RWPE2 (cell line): ENCODE data around the gene WDR1.
A peak's percentile ranks its signal among the peaks of the same experiment; 100 is the strongest.

ENCODE experiments used
- ATAC-seq: fragments of 200-7000 bp; cut with Tn5 transposase; 3 replicates; pipeline ENCODE4 v1.9.1; 2021; ENCODE audit warnings: low read depth
- DNase-seq: peaks from one replicate; pipeline ENCODE4 v3.0.0-alpha.2; 2020; ENCODE audit warnings: low spot score
- H3K27ac ChIP-seq: fragments of 450-650 bp; 2 replicates; pipeline ENCODE4 v1.5.1; 2017; ENCODE audit warnings: mild to moderate bottlenecking; ENCODE audit not compliant: poor library complexity, severe bottlenecking
- H3K27me3 ChIP-seq: fragments of 250-450 bp; sonication (Bioruptor Pico); 2 replicates; pipeline ENCODE4 v1.5.1; 2021; ENCODE audit warnings: mild to moderate bottlenecking, moderate library complexity; ENCODE audit not compliant: insufficient read depth, poor library complexity, severe bottlenecking
- H3K36me3 ChIP-seq: fragments of 250-450 bp; sonication (Bioruptor Pico); 2 replicates; pipeline ENCODE4 v1.5.1; 2020; ENCODE audit warnings: low read depth, mild to moderate bottlenecking, moderate library complexity
- H3K4me1 ChIP-seq: fragments of 250-450 bp; sonication (Bioruptor Pico); 2 replicates; pipeline ENCODE4 v1.5.1; 2021; ENCODE audit warnings: mild to moderate bottlenecking, moderate library complexity; ENCODE audit not compliant: insufficient read depth, poor library complexity, severe bottlenecking
- H3K4me3 ChIP-seq: fragments of 250-450 bp; sonication (Bioruptor Pico); 2 replicates; pipeline ENCODE4 v1.5.1; 2021; ENCODE audit warnings: mild to moderate bottlenecking, moderate library complexity; ENCODE audit not compliant: severe bottlenecking
- H3K9me3 ChIP-seq: fragments of 250-450 bp; sonication (Bioruptor Pico); 2 replicates; pipeline ENCODE4 v1.5.1; 2021; ENCODE audit warnings: mild to moderate bottlenecking, moderate library complexity; ENCODE audit not compliant: severe bottlenecking
- TF ChIP-seq, protein P1 (sequence below): fragments of 450-650 bp; IDR thresholded peaks from one replicate; pipeline ENCODE4 v1.5.1; 2017; ENCODE audit warnings: mild to moderate bottlenecking, moderate library complexity; ENCODE audit not compliant: poor library complexity, severe bottlenecking

WDR1 gene

DNA sequence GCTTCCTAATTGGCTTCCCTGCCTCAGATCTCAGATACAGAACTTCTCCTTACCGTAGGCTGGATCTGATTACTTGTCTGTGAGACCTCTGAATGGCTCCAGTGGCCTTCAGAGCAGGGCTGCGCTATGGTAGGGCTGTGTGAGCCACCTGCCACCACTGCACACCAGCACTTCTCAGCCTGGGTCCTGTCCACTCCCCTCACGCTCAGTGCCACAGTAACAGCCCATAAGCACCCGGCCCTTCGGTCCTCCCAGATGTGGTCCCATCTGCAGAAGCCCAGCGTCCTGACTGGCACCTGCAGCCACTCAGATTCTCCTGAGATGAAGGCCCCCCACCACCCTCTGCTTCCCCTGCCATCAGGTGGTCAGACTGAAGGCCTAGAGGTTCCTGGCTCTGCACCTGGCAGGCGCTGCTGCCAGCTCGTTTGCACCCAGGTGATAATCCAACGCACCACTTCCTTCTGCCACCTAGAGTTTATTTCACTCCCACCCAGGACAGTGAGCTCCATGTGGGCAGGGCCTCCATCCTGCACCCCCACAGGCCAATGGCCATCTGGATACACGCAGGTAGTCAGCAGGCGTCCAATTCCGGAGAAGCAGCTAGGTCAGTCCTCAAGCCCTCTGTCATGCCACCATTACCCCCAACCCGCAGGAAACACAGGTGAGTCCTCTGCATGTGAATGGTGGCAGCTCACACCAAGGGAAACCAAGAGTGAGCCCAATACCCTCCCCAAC, 5.4 kb downstream of the WDR1 start:
- Histone ChIP-seq H3K36me3 (peaks cover 85% of the 10 kb centered on the region), H3K9me3 (no peaks in the 10 kb centered on the region), H3K27me3 (no peaks in the 10 kb centered on the region), H3K4me3 (no peak overlapping the region), H3K4me1 (peaks cover 37% of the 10 kb centered on the region), H3K27ac (peak overlapping the region; percentile 87)
- no peak for ATAC-seq
- TF ChIP-seq, protein P1, sequence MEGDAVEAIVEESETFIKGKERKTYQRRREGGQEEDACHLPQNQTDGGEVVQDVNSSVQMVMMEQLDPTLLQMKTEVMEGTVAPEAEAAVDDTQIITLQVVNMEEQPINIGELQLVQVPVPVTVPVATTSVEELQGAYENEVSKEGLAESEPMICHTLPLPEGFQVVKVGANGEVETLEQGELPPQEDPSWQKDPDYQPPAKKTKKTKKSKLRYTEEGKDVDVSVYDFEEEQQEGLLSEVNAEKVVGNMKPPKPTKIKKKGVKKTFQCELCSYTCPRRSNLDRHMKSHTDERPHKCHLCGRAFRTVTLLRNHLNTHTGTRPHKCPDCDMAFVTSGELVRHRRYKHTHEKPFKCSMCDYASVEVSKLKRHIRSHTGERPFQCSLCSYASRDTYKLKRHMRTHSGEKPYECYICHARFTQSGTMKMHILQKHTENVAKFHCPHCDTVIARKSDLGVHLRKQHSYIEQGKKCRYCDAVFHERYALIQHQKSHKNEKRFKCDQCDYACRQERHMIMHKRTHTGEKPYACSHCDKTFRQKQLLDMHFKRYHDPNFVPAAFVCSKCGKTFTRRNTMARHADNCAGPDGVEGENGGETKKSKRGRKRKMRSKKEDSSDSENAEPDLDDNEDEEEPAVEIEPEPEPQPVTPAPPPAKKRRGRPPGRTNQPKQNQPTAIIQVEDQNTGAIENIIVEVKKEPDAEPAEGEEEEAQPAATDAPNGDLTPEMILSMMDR, result no peak
- no peak for DNase-seq

DNA sequence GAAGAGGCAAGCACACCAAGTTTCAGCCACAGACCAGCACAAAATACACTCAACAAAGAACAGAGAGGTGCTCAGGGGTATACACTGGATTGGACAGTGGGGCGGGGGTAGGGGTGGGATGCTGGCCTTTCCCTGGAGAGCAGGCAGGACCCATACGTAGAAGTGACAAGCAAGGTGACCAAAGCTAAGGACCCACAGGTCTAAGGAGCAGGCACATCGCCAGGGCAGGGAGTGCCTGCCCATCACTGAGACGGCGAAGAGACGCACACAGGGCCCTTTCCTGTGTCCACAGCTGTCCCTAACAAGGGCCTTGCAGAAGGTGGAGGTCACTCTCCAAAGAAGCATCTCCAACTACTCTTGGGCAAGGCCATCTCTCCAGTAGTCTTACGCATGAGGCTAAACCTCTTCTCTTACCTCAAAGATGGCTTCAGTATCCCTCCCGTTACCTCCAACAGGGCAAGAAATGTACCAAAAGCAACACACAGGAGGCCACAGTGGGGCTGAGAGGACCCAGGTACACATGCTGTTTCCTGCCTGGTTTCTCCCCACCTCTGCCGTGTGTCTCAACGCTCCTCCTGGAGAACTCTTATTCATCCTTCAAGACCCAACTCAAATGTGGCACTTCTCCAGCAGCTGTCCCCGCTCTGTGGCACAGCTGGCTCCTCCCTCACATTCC, 6.5 kb downstream of the WDR1 start:
- H3K4me3 ChIP-seq, result no peak overlapping the region
- peaks cover 48% of the 10 kb centered on the region for H3K4me1 ChIP-seq
- H3K9me3 ChIP-seq, result no peaks in the 10 kb centered on the region
- DNase-seq (no peak), ATAC-seq (no peak)
- no peaks in the 10 kb centered on the region for H3K27me3 ChIP-seq
- TF ChIP-seq, protein P1, result no peak
- peak overlapping the region; percentile 87 for H3K27ac ChIP-seq
- peaks cover 84% of the 10 kb centered on the region for H3K36me3 ChIP-seq

DNA sequence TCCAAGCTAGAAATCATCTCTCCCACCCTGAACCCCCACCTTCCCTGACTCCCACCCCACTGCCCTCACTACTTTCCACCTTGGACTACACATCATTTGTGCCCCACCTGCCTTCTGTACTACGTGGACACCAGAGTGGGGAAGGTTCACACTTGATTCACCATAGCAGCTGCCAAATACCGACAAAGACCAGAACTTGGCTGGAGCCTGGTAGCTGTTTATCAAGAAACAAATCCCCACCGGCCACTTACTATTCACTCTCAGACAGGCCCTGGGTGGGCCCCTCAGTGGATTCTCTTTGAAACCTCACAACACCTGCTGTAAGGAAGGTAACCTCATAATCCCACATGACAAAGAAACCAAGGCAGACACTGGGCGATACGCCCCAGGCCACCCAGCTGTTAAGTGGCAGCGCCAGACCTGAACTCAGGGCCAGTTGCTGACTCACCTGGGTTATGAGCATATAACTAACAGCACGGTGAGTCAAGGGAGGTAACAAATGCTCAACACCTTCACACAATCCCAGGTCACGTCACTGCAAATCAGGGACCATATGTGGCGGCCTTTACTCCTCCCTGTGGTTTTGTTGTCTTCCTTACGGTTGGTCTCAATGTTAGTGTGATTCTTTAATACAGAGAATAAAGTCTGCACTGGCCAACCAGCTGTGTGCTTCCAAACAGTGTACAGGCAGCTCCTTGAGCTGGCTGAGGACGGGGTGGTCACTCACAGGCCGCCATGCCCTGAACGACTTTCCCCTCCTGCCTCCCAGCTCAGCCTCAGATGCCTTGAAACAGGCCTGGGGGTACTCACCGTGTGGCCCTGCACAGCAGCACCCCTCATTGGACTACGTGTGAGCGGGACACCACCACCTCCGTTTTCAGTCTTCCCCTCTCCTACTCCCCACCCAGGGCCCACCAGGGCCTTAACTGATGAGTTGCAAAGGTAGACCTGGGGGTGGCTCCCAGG, 7.5 kb downstream of the WDR1 start:
- H3K27ac ChIP-seq, result peak overlapping the region; percentile 87
- H3K27me3 ChIP-seq, result no peaks in the 10 kb centered on the region
- ATAC-seq, result peak; percentile 53
- TF ChIP-seq, protein P1, result no peak
- no peak overlapping the region for H3K4me3 ChIP-seq
- peaks cover 84% of the 10 kb centered on the region for H3K36me3 ChIP-seq
- no peak for DNase-seq
- H3K9me3 ChIP-seq, result no peaks in the 10 kb centered on the region
- peaks cover 44% of the 10 kb centered on the region for H3K4me1 ChIP-seq

DNA sequence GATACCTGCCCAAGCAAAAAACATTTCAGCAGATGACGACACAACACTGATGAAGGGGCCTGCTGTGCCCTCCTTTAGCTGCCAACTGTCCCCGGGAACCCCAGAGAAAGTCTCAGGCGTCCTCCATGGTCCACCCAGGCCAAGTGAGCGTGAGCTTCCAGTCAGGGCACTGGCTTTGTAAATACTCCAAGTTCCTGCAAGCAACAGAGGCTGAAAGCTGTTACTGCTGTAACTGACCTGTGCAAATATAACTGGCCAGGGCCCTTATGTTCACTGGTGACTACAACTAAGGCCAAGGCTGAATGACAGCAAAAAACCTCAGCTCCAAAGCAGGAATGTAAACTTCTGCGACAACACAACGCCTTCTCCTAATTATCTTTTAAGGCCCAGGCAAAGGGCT, 8.2 kb downstream of the WDR1 start:
- DNase-seq (no peak), ATAC-seq (no peak)
- TF ChIP-seq, protein P1, result no peak
- Histone ChIP-seq H3K36me3 (peaks cover 80% of the 10 kb centered on the region), H3K27me3 (no peaks in the 10 kb centered on the region), H3K9me3 (no peaks in the 10 kb centered on the region), H3K4me3 (no peak overlapping the region), H3K4me1 (peaks cover 44% of the 10 kb centered on the region), H3K27ac (peak overlapping the region; percentile 87)
